CD4-positive, alpha-beta T cell treated with Interferon gamma for 1 hour (primary cell): ENCODE results near the gene VPS4A.
A peak's percentile ranks its signal among the peaks of the same experiment; 100 is the strongest.
"Not testable (repeated sequence)": the region's sequence is repeated elsewhere in the genome, so short reads cannot be mapped to it uniquely, and the experiment has no call there.

ENCODE experiments used
- DNase-seq: peaks from one replicate; pipeline ENCODE4 v3.0.0-alpha.2; 2020

VPS4A gene

GRCh38 chr16:69328854-69329316 is 17.7 kb downstream of the VPS4A start:
- DNase-seq = no peak

DNA sequence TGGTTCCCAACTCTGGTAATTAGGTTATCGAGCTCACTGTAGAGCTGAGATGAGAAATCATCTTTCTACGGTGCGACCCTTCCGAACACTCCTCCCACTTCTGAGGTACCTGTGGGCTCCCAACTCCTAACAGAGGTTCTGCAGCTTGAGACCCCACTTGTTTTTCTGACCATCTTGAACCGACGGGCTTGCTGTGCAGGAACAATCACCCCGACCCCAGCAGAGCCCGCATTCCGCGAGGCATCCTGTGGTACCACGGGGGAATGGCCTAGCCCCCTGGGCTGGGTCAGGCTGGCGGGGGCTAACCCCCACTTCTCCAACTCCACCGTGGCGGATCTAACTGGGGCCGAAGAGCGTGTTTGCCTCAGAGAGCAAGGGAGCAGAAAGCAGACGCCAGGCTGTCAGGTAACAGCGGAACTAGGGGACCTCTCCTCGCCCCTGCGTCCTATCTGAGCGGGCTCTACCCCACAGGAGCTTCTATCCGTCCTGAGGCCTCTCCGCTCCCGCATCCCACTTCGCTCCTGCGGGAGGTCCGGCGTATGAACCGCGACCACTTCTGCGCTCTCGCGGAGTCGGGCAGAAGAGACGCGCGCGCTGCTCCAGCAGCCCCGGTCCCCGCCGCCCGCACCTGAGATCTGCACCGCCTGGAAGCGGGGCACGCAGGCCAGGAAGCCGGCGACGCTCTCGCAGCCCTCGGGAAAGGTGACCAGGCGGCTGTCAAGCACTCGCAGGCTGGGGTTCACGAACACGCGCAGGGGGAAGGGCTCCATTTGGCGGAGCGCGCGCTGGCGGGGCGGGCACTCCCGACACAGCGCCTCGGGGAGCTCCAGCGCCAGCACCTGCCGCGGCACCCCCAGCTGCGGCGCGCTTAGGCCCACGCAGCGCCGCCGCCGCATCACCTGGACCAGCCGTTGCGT is 18.5 kb downstream of the VPS4A start:
- no peak for DNase-seq

GRCh38 chr16:69330286-69331109 is 19.3 kb downstream of the VPS4A start, which contains the start of gene PDF:
Gene PDF (minus strand): TSS chr16:69330588. CDS start chr16:69330570, 18 bp downstream.
- peak; percentile 70 for DNase-seq

DNA sequence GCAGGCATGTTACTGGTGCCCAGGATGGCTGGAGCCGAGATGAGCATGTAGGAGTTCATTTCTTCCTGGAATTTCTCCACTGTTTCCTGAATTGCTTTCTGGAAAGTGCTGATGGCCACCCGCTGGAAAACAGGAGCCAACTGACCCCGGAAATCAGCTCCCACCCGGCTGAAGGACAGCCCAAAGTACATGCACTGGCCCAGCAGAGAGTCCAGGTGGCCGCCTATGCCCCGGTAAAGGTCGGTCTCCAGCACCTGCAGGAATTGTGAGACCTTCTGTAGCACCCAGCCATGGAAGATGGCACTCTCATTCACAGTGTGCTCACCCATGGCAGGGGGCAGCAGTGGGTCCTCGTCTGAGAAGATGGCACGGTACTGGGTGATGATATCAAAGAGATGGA is 23.5 kb downstream of the VPS4A start:
- DNase-seq = no peak

GRCh38 chr16:69338557-69339288 is 27.6 kb downstream of the VPS4A start:
- no peak for DNase-seq

DNA sequence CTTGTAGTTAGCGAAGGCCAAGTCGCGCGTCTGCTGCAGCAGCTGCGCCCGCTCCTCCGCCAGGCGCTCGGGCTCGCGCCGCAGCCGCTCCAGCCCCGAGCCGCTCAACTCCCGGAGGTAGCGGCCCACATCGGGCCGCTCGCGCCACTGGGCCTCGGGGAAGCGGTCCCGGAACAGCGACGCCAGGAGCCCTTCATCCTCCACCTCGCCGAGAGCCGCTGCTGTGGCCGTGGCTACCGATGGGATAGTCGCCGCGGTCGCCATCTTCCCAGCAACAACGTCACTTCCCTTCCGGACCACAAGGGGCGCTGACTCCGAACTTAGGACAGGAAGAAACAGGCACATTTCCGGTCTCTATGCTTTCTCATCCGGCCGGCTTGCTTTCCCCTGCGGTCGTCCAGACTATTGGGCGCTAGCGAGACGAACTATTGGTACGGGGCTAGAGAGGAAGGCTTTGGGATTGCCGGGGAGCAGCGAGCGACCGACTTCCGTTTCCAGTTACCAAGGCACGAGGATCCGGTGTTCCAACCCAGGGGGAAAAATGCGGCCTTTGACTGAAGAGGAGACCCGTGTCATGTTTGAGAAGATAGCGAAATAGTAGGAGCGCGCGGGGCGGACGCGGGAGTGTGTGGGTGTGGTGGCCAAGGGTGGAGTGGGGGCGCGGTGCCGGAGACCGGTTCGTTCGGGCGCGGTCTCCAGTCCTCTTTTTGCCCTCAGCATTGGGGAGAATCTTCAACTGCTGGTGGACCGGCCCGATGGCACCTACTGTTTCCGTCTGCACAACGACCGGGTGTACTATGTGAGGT is 28.3 kb downstream of the VPS4A start, which contains the start of the genes COG8 and NIP7:
TSS of gene COG8 (minus strand) at position 276 of the 806 bp plus-strand sequence. CDS start at position 264, 12 bp downstream.
TSS of gene NIP7 (plus strand) at position 484 of the 806 bp plus-strand sequence. CDS start at position 542, 58 bp downstream.
- DNase-seq = peak; percentile 92

- DNase-seq = no peak
These were observed 29.0 kb downstream of the VPS4A start for GRCh38 chr16:69340095-69340644.

- DNase-seq = no peak
These were observed 33.0 kb downstream of the VPS4A start for GRCh38 chr16:69344171-69344570.

GRCh38 chr16:69345923-69346322 is 34.8 kb downstream of the VPS4A start:
- no peak for DNase-seq

DNA sequence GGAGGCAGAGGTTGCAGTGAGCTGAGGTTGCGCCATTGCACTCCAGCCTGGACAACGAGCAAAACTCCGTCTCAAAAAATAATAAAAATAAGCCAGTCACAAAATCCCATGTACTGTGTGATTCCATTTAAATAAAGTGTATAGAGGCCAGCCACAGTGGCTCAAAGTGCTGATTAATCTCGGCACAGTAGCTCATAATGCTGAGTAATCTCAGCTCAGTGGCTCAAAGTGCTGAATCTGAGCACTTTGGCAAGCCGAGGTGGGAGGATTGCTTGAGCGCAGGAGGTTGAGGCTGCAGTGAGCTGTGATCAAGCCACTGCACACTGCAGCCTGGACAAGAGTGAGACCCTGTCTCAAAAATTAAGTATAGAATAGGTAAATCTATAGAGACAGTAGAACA is 35.5 kb downstream of the VPS4A start:
- DNase-seq = no peak

- no peak for DNase-seq
These were observed 37.1 kb downstream of the VPS4A start for GRCh38 chr16:69348222-69348621.

DNA sequence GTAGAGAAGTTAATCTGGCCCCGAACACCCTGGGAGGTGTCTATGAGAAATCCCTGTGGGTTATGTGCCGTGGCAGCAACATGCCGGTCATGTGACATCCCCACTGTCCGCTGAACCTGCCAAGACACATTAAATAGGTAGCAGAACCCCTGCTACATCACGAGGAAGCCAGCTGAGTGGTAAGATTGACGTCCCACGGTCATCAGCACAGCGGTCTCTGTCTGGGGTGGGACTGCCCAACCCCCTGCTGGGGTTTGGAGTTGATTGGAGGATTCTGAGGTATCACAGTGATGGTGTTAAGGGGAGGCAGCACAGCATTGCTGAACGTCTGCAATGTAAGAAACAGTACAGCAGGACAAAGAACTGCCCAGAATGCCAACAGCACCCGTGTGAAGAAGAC is 38.4 kb downstream of the VPS4A start:
- no peak for DNase-seq

GRCh38 chr16:69350536-69351133 is 39.5 kb downstream of the VPS4A start:
- DNase-seq = no peak

- DNase-seq = no peak
These were observed 40.3 kb downstream of the VPS4A start, which contains the start of gene TMED6 for GRCh38 chr16:69351309-69352027. Gene TMED6 (minus strand): TSS chr16:69351786. CDS start chr16:69351753, 33 bp downstream.

DNA sequence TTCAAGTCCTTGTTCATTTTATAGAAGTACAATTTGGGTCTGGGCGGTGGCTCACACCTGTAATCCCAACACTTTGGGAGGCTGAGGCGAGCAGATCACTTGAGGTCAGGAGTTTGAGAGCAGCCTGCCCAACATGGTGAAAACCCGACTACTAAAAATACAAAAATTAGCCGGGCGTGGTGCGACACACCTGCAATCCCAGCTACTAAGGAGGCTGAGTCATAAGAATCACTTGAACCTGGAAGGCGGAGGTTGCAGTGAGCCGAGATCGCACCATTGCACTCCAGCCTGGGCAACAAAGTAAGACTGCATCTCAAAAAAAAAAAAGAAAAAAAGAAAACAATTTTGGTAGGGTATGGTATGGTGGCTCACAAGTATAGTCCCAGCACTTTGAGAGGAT is 48.9 kb downstream of the VPS4A start:
- not testable (repeated sequence) for DNase-seq

DNA sequence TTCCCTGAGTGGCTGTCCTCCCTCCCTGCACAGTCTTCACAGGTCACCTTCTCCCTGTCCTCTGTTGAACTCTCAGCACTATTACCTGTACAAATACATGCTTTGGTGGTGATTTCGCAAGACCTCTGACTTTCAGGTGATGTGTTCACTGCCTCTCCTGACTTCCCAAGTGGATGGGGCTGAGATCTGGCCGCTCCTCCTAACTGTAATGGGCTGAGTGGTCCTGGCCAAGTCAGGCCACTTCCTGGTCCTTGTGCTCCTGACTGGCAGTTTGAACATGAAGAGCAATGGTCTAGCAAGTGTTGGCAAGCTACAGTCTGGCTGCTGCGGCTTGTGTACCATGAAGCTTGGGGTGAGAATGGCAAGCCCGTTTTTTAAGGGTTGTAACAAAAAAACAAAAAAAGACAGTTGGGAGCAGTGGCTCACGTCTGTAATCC is 52.1 kb downstream of the VPS4A start:
- DNase-seq = no peak

GRCh38 chr16:69364088-69364487 is 52.9 kb downstream of the VPS4A start:
- no peak for DNase-seq

DNA sequence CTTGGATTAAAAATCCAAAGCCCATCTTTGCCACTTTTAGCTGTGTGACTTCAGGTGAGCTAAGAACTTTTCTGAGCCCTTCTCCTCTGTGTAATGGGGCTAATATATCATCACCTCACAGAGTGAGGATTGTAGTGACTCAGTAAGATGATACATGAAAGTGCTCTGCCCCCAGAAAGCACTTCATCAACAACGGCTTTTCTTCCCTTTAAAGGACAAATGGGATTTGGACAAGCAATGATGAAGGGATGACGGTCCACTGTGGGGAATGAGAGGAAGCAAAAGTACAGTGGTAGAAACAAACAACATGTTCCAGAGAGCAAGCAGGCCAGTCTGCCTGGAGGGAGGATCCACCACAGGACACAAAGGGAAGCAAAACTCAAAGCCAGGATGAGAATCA is 54.8 kb downstream of the VPS4A start:
- DNase-seq = no peak

DNA sequence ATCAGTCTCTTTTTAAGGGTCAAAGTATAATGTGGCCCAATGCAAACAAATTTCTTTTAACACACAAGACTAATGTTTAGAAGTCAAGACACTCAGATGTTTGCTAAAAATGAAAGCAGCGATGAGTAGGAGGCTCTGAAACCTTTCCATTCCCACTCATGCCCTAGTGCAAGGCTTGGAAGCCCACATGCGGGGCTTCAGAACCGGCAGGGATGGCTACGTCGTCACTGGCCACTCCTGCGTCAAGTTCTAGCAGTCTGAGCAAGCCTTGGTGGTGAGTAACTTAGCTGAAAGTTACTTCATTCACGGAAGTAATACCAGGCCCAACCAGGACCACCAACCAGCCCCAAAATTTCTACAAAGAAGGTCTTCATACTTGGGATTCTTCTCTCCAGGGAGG is 55.3 kb downstream of the VPS4A start:
- no peak for DNase-seq

- DNase-seq = no peak
These were observed 56.8 kb downstream of the VPS4A start for GRCh38 chr16:69367980-69368379.
